ENCODE results near the gene CLDND1.
"Not testable (repeated sequence)": the region's sequence is repeated elsewhere in the genome, so short reads cannot be mapped to it uniquely, and the experiment has no call there.

CLDND1 gene

GRCh38 chr3:98522544-98523281 lies at the start of gene CLDND1:
Gene CLDND1 (minus strand): TSS chr3:98522902. CDS start chr3:98521424, 1,478 bp downstream.
- DNase-seq, result peak; percentile 93

- DNase-seq, result no peak
Observed at GRCh38 chr3:98568402-98568801, 45.7 kb upstream of the CLDND1 start.

GRCh38 chr3:98567666-98568270 lies 45.1 kb upstream of the CLDND1 start:
- DNase-seq, result no peak

- DNase-seq, result no peak
Observed at GRCh38 chr3:98565843-98566242, 43.1 kb upstream of the CLDND1 start.

GRCh38 chr3:98565237-98565643 lies 42.5 kb upstream of the CLDND1 start:
- no peak for DNase-seq

- DNase-seq, result peak; percentile 23
Observed at GRCh38 chr3:98564282-98565005, 41.7 kb upstream of the CLDND1 start.

GRCh38 chr3:98563661-98564281 lies 41.1 kb upstream of the CLDND1 start:
- DNase-seq, result peak; percentile 24

- peak; percentile 11 for DNase-seq
Observed at GRCh38 chr3:98561727-98562521, 39.2 kb upstream of the CLDND1 start.

- no peak for DNase-seq
Observed at GRCh38 chr3:98560911-98561310, 38.2 kb upstream of the CLDND1 start.

GRCh38 chr3:98559769-98560168 lies 37.1 kb upstream of the CLDND1 start:
- not testable (repeated sequence) for DNase-seq

GRCh38 chr3:98558100-98558827 lies 35.6 kb upstream of the CLDND1 start:
- DNase-seq, result no peak

- DNase-seq, result no peak
Observed at GRCh38 chr3:98557324-98558010, 34.8 kb upstream of the CLDND1 start.

- peak; percentile 42 for DNase-seq
Observed at GRCh38 chr3:98556164-98557130, 33.7 kb upstream of the CLDND1 start.

GRCh38 chr3:98555025-98555379 lies 32.3 kb upstream of the CLDND1 start:
- DNase-seq, result no peak

GRCh38 chr3:98554580-98554979 lies 31.9 kb upstream of the CLDND1 start:
- DNase-seq, result no peak

- DNase-seq, result no peak
Observed at GRCh38 chr3:98553753-98554152, 31.1 kb upstream of the CLDND1 start.

GRCh38 chr3:98553021-98553563 lies 30.4 kb upstream of the CLDND1 start:
- DNase-seq, result no peak

- no peak for DNase-seq
Observed at GRCh38 chr3:98552232-98553020, 29.7 kb upstream of the CLDND1 start.

- no peak for DNase-seq
Observed at GRCh38 chr3:98551754-98552153, 29.1 kb upstream of the CLDND1 start.
